Cardiac fibroblast (primary cell): ENCODE data around the gene HSD17B10.

Experiments
- DNase-seq, 2 donors: peaks; one replicate each; pipeline versions ENCODE4 v3.0.0 to v3.0.0-alpha.2; 2010; ENCODE audit warnings: low read depth in 2 of 2
- H3K4me3 ChIP-seq, 2 donors: replicated peaks in 1 of 2; 1 replicate in 1 of 2; 2 replicates in 1 of 2; pipeline ENCODE4 v1.5.1; 2011; ENCODE audit warnings: low read depth in 2 of 2, low read length in 2 of 2, mild to moderate bottlenecking in 2 of 2, moderate library complexity in 1 of 2
- TF ChIP-seq, protein P1 (sequence below): IDR thresholded peaks from one replicate; pipeline ENCODE4 v1.5.1; 2011; ENCODE audit warnings: low read depth, mild to moderate bottlenecking, low read length, inconsistent platforms

HSD17B10 gene

DNA sequence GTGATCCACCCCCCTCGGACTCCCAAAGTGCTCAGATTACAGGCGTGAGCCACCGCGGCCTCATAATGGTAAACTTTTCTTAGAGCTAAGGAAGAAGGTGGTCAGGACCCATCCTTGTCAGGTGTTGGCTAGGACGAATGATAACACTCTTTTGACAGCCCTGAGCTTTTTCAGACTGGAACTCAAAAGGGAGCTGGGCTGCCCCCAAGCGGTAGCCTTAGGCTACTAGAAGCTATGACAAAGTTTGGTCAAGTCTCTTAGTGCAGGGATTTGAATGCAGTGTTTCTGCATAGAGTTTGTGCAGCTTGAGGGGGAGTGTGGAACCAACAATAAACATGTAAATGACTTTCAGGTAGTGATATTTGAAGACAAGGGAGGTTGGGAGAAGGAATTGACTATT, 11.8 kb upstream of the HSD17B10 start:
- peak; percentile 48 to 49 for DNase-seq
- TF ChIP-seq, protein P1, sequence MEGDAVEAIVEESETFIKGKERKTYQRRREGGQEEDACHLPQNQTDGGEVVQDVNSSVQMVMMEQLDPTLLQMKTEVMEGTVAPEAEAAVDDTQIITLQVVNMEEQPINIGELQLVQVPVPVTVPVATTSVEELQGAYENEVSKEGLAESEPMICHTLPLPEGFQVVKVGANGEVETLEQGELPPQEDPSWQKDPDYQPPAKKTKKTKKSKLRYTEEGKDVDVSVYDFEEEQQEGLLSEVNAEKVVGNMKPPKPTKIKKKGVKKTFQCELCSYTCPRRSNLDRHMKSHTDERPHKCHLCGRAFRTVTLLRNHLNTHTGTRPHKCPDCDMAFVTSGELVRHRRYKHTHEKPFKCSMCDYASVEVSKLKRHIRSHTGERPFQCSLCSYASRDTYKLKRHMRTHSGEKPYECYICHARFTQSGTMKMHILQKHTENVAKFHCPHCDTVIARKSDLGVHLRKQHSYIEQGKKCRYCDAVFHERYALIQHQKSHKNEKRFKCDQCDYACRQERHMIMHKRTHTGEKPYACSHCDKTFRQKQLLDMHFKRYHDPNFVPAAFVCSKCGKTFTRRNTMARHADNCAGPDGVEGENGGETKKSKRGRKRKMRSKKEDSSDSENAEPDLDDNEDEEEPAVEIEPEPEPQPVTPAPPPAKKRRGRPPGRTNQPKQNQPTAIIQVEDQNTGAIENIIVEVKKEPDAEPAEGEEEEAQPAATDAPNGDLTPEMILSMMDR = peak; percentile 71

DNA sequence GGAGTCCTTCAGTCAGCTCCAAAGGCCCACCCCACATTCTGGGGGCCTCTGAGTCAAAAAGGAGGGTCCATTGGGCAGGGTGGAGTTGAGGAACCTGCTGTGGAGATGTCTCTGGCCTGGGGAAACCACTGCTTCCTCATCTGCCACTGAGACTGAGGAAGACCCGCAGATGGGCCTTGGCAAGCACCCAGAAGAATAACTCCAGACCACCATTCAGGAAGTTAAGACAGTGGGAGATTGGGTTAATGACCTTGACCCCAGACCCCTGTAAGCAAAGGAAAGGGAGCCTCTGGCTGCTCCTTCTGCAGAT, 8.1 kb upstream of the HSD17B10 start:
- peak overlapping the region in 1 of 2 donors; percentile 44 for H3K4me3 ChIP-seq
- TF ChIP-seq, protein P1 = no peak
- no peak for DNase-seq

More for the DNA sequence above, 11.8 kb upstream of the HSD17B10 start:
- H3K4me3 ChIP-seq = no peak overlapping the region

DNA sequence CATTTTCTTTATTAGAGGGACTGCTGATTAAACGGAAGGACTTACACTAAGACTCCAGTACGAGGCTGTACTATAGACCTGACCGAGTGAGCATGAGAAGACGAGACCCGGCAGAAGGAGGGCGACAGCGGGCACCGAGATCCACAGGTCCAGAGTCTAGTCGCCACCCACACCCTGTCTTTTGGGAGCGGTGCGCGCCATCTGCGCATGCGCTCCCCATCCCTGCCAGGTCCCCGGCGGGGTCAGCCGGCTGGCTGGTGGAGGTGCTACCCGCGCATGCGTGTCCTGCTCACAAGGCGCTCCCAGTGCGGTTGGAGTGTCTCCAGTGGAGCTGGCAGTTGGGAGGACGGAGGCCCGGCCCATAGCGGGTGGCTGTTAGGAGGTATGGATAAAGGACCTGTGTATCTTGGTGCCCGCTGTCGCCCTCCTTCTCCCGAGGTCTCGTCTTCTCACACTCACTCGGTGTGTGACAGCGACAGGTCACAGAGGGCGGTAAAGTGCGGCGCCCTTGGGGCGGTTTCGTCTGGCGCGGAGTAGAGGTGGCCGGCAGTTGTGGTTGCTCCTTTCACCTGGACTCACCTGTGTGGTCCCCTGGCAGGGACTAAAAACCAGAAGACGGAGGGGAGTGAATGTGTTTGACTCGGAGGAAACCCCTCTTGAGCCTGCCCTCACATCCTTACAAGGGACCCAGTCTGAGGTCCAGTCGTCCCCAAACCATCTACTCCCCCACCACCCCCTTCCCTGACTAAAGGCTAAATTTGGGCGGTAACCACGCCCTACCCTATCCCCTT, 7.6 kb upstream of the HSD17B10 start:
- DNase-seq = peak; percentile 74 to 76
- peak overlapping the region; percentile 15 to 44 for H3K4me3 ChIP-seq
- TF ChIP-seq, protein P1 = no peak

DNA sequence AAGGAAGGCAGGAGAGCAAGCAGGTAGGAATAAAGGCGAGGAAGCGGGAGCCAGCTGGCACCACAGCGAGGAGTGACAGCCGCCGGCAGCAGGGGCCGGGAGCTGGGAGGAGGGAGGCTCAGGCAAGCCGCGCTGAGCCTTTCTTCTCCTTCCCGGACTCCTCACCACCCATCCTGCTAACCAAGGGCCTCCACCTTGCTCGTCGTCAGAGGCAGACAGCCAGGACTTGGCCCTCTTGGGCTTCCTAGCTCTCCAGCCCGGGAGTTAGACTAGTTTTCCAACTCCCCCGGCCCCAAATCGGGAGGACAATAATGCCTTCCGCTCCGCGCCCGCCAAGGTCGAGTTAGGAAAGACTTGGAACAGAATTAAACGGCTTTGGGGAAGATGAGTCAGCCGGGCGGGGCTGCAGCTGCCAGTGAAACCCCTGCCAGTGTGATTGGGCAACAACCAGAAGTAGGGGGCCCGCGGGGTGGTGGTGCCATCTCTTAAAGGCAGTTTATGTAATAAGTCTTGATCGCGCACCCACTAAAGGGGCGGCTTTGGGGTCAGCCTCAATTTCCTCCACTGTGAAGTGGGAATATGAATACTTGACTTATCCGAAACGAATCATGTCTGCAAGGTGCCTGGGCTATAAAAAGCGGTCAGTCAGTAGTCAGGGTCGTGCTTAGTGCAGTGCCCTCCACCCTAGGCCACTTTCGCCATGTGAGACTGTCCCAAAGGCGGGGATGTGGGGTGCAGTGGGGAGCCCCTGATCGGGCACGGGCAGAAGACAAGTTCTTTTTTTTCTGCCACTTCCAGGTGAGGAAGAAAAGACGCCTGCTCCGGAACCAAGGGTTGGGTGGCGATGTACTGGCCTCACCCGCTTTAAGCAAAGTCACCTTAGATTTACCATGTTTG, 6.7 kb upstream of the HSD17B10 start:
- DNase-seq = peak; percentile 66
- peak overlapping the region; percentile 15 to 44 for H3K4me3 ChIP-seq
- TF ChIP-seq, protein P1 = no peak

DNA sequence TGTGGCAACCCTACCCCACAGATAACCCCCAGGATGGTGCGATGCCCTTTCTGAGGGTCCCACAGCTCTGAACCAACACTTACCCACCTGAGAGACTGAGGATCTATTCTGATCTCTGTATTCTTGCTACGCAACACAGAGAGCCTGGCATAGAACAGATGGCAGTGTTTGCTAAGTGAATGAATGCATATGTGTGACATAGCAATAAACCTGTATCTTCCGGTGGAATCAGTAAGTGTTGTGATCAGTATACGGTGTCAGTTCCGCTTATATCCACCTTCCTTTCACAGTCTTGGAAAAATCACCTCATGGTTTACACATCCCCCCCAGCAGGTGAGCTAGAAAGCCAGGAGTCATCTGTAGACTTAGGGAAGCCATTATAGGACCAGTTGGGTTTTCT, 5.9 kb upstream of the HSD17B10 start:
- TF ChIP-seq, protein P1 = no peak
- peak overlapping the region in 1 of 2 donors; percentile 44 for H3K4me3 ChIP-seq
- DNase-seq = no peak

DNA sequence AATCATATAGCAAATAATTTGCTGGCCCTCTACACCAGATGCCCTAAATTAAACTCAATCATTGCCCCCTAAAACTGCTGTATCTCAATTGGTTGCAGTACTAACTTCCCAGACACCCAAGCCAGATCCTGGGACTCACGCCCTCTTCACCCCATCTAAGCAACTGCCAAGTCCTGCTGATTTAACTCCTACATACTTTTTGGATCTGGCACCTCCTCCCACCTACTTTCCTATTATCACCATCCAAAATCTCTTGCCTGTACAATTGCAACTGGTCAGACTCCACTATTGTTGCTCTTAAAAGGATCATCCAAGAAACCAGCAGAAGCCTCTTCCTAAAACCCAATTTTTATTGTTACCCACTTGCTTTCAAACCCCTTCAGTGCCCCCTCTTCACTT, 4.7 kb upstream of the HSD17B10 start:
- H3K4me3 ChIP-seq = no peak overlapping the region
- DNase-seq = no peak
- TF ChIP-seq, protein P1 = no peak
